ENCODE results near the gene COL4A2.

The COL4A2 gene

GRCh38 chr13:110262082-110262436 lies 45.0 kb upstream of the COL4A2 start:
- no peak overlapping the region for H3K27ac ChIP-seq (ENCODE audit: extremely low read depth, low read depth, low read length)
- no peaks in the 10 kb centered on the region for H3K4me1 ChIP-seq (ENCODE audit: control insufficient read depth, insufficient read depth, low read length)
- no peak overlapping the region for H3K4me3 ChIP-seq (ENCODE audit: low read depth, low read length)
- no peaks in the 10 kb centered on the region for H3K36me3 ChIP-seq (ENCODE audit: control insufficient read depth in 2 of 2, insufficient read depth in 1 of 2, low read length in 2 of 2)
- CTCF ChIA-PET: interaction anchor here (1.0 to 1.5 kb wide), 2 partner anchors 15 to 35 kb away, joined by 3 read pairs; no protein-coding TSS in a partner anchor
- H3K9me3 ChIP-seq (ENCODE audit: control insufficient read depth, insufficient read depth, low read depth, low read length): no peaks in the 10 kb centered on the region
- POLR2A ChIA-PET: no interaction called here
- TF ChIP-seq ZNF121 (tag by site-specific recombination; IDR thresholded peaks at IDR 0.05): no peak
- TF ChIP-seq ZNF837 (tag by site-specific recombination; IDR thresholded peaks at IDR 0.05): no peak
- TF ChIP-seq ZNF600 (tag by site-specific recombination; IDR thresholded peaks at IDR 0.05): no peak
- no peak for TF ChIP-seq ZNF670 (tag by site-specific recombination; IDR thresholded peaks at IDR 0.05; ENCODE audit: low read depth)
- TF ChIP-seq ZNF571 (tag by site-specific recombination; IDR thresholded peaks at IDR 0.05): no peak
- no peak for TF ChIP-seq ZNF510 (tag by site-specific recombination; IDR thresholded peaks at IDR 0.05; ENCODE audit: insufficient replicate concordance)
- no peak for TF ChIP-seq SALL2 (tag by site-specific recombination; IDR thresholded peaks at IDR 0.05; ENCODE audit: borderline replicate concordance)
- TF ChIP-seq SP3 (tag by site-specific recombination; IDR thresholded peaks at IDR 0.05): no peak

- H3K4me3 ChIP-seq (ENCODE audit: low read depth, low read length): no peak overlapping the region
- ChIA-PET CTCF (interaction anchor here (1.0 to 1.1 kb wide), 2 partner anchors 12 to 36 kb away, joined by 3 read pairs; no protein-coding TSS in a partner anchor), POLR2A (no interaction called here)
- TF ChIP-seq ZNF18 (tag by site-specific recombination; IDR thresholded peaks at IDR 0.05): no peak
- no peak for TF ChIP-seq ZNF146 (tag by site-specific recombination; IDR thresholded peaks at IDR 0.05)
- TF ChIP-seq MZF1 (tag by site-specific recombination; IDR thresholded peaks at IDR 0.05; ENCODE audit: borderline replicate concordance): no peak
- TF ChIP-seq ZNF510 (tag by site-specific recombination; IDR thresholded peaks at IDR 0.05; ENCODE audit: insufficient replicate concordance): no peak
- no peak for TF ChIP-seq ELK4 (IDR thresholded peaks at IDR 0.05; ENCODE audit: borderline replicate concordance, low read depth, low read length)
- no peak for TF ChIP-seq ZNF645 (tag by site-specific recombination; IDR thresholded peaks at IDR 0.05)
- TF ChIP-seq ZNF24 (tag by site-specific recombination; IDR thresholded peaks at IDR 0.05): no peak
- TF ChIP-seq ZBTB7A (tag by site-specific recombination; IDR thresholded peaks at IDR 0.05; ENCODE audit: low read depth): no peak
- no peak for TF ChIP-seq ZNF140 (tag by site-specific recombination; IDR thresholded peaks at IDR 0.05)
- no peak for TF ChIP-seq ZNF548 (tag by site-specific recombination; IDR thresholded peaks at IDR 0.05)
- TF ChIP-seq ZBTB21 (tag by site-specific recombination; IDR thresholded peaks at IDR 0.05): no peak
- TF ChIP-seq ZNF48 (tag by site-specific recombination; IDR thresholded peaks at IDR 0.05): no peak
- TF ChIP-seq ZNF175 (tag by site-specific recombination; IDR thresholded peaks at IDR 0.05): no peak
- no peak for TF ChIP-seq ZNF202 (tag by site-specific recombination; IDR thresholded peaks at IDR 0.05; ENCODE audit: borderline replicate concordance)
- no peak for TF ChIP-seq ZNF266 (tag by site-specific recombination; IDR thresholded peaks at IDR 0.05; ENCODE audit: low read depth)
- TF ChIP-seq ZNF501 (tag by site-specific recombination; IDR thresholded peaks at IDR 0.05): no peak
- H3K27ac ChIP-seq (ENCODE audit: extremely low read depth, low read depth, low read length): no peak overlapping the region
- H3K9me3 ChIP-seq (ENCODE audit: control insufficient read depth, insufficient read depth, low read depth, low read length): no peaks in the 10 kb centered on the region
- H3K4me1 ChIP-seq (ENCODE audit: control insufficient read depth, insufficient read depth, low read length): no peaks in the 10 kb centered on the region
- H3K36me3 ChIP-seq (ENCODE audit: control insufficient read depth in 2 of 2, insufficient read depth in 1 of 2, low read length in 2 of 2): no peaks in the 10 kb centered on the region
Observed at GRCh38 chr13:110262508-110263291, 44.4 kb upstream of the COL4A2 start.
